HG03442 (cell line): ENCODE data around the gene CCDC74B.
"Not testable (repeated sequence)": the region's sequence is repeated elsewhere in the genome, so short reads cannot be mapped to it uniquely, and the experiment has no call there.

Experiments
- ATAC-seq: cut with Tn5 transposase; IDR thresholded peaks from one replicate; pipeline ENCODE4 v1.9.1; 2021; ENCODE audit warnings: mild to moderate bottlenecking, moderate library complexity; ENCODE audit not compliant: unreplicated experiment

The CCDC74B gene

GRCh38 chr2:130120924-130121323 is 24.0 kb downstream of the CCDC74B start:
- not testable (repeated sequence) for ATAC-seq

GRCh38 chr2:130102597-130103363 is 42.1 kb downstream of the CCDC74B start:
- not testable (repeated sequence) for ATAC-seq
